Aorta (tissue), 5 donors: ENCODE data around the gene ALKBH5. TPM values are rescaled to one million over a fixed set of nuclear protein-coding genes. Genes with fewer than 3 reads are reported as not detected.

Experiments used
- ATAC-seq: fragments of 200-7000 bp; cut with Tn5 transposase; one replicate; pipeline ENCODE4 v1.9.1; 2022; ENCODE audit warnings: moderate library complexity; ENCODE audit not compliant: low FRiP score
- DNase-seq, 2 donors: peaks; one replicate each; pipeline ENCODE4 v3.0.0-alpha.2; 2020
- H3K27ac ChIP-seq, 2 donors: one replicate each; pipeline ENCODE4 v1.5.1; 2013; ENCODE audit warnings: low read length in 2 of 2, mild to moderate bottlenecking in 2 of 2, moderate library complexity in 2 of 2, control low read depth in 1 of 2, inconsistent platforms in 1 of 2, low read depth in 1 of 2
- H3K27me3 ChIP-seq, 2 donors: one replicate each; pipeline ENCODE4 v1.6.1; 2013; ENCODE audit warnings: control low read depth in 1 of 2, low read length in 1 of 2, mild to moderate bottlenecking in 1 of 2, moderate library complexity in 1 of 2; ENCODE audit not compliant: insufficient read depth in 2 of 2, control insufficient read depth in 1 of 2
- H3K36me3 ChIP-seq, 2 donors: one replicate each; pipeline ENCODE4 v1.6.1; 2013; ENCODE audit warnings: control low read depth in 1 of 2, low read length in 1 of 2, mild to moderate bottlenecking in 1 of 2; ENCODE audit not compliant: insufficient read depth in 2 of 2, control insufficient read depth in 1 of 2
- H3K4me1 ChIP-seq, 2 donors: one replicate each; pipeline ENCODE4 v1.6.1; 2013; ENCODE audit warnings: low read length in 2 of 2, control low read depth in 1 of 2, mild to moderate bottlenecking in 1 of 2, moderate library complexity in 1 of 2; ENCODE audit not compliant: insufficient read depth in 2 of 2, control insufficient read depth in 1 of 2
- H3K4me3 ChIP-seq, 2 donors: one replicate each; pipeline ENCODE4 v1.5.1; 2013; ENCODE audit warnings: low read length in 2 of 2, control low read depth in 1 of 2, mild to moderate bottlenecking in 1 of 2
- H3K9me3 ChIP-seq: one replicate; pipeline ENCODE4 v1.6.1; 2013; ENCODE audit warnings: mild to moderate bottlenecking, low read length; ENCODE audit not compliant: control insufficient read depth
- WGBS, 2 donors: extraction: QIAGEN DNeasy Blood & Tissue Kit; methylation state at CpG; one replicate each; pipeline ENCODE4 v1.1.7; 2013; 5-methylcytosine and 5-hydroxymethylcytosine counted together
- intact Hi-C, 2 donors: fragments of 100-400 bp; cut with DNase I; formaldehyde crosslinking; loops; one replicate each; pipeline versions ENCODE4 v1.14.2 to v1.15.0; 2022
- polyA plus RNA-seq, 2 donors: library from polyadenylated mRNA; stranded (reverse); fragments of 200-250 nt; gene quantifications; one replicate each; pipeline ENCODE4 v1.2.3, GENCODE V29; 2013
- total RNA-seq, 2 donors: library from RNA; stranded (reverse); fragmentation: NEBNext Ultra II Directional; extraction: Animal tissue kit (Norgen Biotek cat#: 25700); gene quantifications; one replicate each; pipeline ENCODE4 v1.2.1, GENCODE V29; 2021
- donor health status: healthy with polysubstance abuse.
- donor health status: Bipolar disorder and iron deficiency.
- donor health status: DM: no; HTN: no; CAD: no.
- donor health status: DM: no; HTN: no; CAD: no.
- donor health status: DM: yes; HTN: yes; CAD: no.

The ALKBH5 gene
- total and polyA plus RNA-seq, 4 donors: 33.0 to 114 (median 66.0) TPM

GRCh38 chr17:18247613-18248001 lies 64.0 kb downstream of the ALKBH5 start:
- no peak overlapping the region for H3K4me3 ChIP-seq
- no peak overlapping the region for H3K27ac ChIP-seq
- peaks cover 0 to 12% of the 10 kb centered on the region in 2 donors for H3K36me3 ChIP-seq
- WGBS, 2 donors: 75 to 80% methylated on average over 30 of the region's 30 CpGs
- DNase-seq (no peak), ATAC-seq (no peak)
- H3K27me3 ChIP-seq: no peaks in the 10 kb centered on the region
- no peaks in the 10 kb centered on the region for H3K9me3 ChIP-seq
- intact Hi-C loops: no loop called here
- H3K4me1 ChIP-seq: no peaks in the 10 kb centered on the region

DNA sequence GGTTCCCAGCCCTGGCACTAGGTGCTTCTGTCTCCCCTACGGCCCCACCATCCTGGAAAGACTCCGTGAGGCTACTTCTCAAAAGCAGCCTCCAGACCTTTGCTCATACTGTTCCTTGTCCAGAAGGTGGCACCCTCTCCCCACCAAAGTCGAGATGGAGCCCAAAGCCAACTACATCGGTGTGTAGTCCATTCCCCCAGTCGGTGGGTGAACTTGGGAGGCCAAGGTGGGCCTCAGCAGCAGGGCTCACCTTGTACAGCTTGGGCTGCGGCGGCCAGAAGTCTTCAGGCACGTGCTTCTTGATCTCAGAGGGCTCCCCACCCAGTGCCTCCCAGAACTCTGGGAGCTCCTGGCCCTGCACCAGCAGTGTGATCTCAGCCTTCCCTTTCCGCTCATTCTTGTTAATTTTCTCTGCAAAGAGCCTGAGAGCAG lies 64.7 kb downstream of the ALKBH5 start:
- H3K36me3 ChIP-seq: peaks cover 0 to 12% of the 10 kb centered on the region in 2 donors

GRCh38 chr17:18248811-18249210 lies 65.2 kb downstream of the ALKBH5 start:
- no peak for DNase-seq
- intact Hi-C loops: no loop called here
- Histone ChIP-seq H3K4me1 (no peaks in the 10 kb centered on the region), H3K4me3 (no peak overlapping the region), H3K36me3 (peaks cover 3 to 12% of the 10 kb centered on the region in 2 donors), H3K27ac (no peak overlapping the region), H3K27me3 (no peaks in the 10 kb centered on the region), H3K9me3 (no peaks in the 10 kb centered on the region)
- no peak for ATAC-seq
- 82 to 85% methylated on average over 7 of the region's 7 CpGs for WGBS, 2 donors

More for the DNA sequence above, 64.7 kb downstream of the ALKBH5 start:
- Histone ChIP-seq H3K9me3 (no peaks in the 10 kb centered on the region), H3K27ac (no peak overlapping the region), H3K4me1 (no peaks in the 10 kb centered on the region), H3K27me3 (no peaks in the 10 kb centered on the region), H3K4me3 (no peak overlapping the region)
- WGBS, 2 donors: 10 to 17% methylated on average over 9 of the region's 9 CpGs
- DNase-seq (no peak), ATAC-seq (peak; percentile 70)
- intact Hi-C loops: no loop called here

- 84 to 85% methylated on average over 9 of the region's 9 CpGs for WGBS, 2 donors
- ATAC-seq: no peak
- H3K4me3 ChIP-seq: no peak overlapping the region
- H3K9me3 ChIP-seq: no peaks in the 10 kb centered on the region
- no peaks in the 10 kb centered on the region for H3K4me1 ChIP-seq
- H3K27me3 ChIP-seq: no peaks in the 10 kb centered on the region
- H3K36me3 ChIP-seq: peaks cover 5 to 12% of the 10 kb centered on the region in 2 donors
- no peak overlapping the region for H3K27ac ChIP-seq
- intact Hi-C loops: no loop called here
- DNase-seq: no peak
These were observed 66.6 kb downstream of the ALKBH5 start for GRCh38 chr17:18250259-18250658.

DNA sequence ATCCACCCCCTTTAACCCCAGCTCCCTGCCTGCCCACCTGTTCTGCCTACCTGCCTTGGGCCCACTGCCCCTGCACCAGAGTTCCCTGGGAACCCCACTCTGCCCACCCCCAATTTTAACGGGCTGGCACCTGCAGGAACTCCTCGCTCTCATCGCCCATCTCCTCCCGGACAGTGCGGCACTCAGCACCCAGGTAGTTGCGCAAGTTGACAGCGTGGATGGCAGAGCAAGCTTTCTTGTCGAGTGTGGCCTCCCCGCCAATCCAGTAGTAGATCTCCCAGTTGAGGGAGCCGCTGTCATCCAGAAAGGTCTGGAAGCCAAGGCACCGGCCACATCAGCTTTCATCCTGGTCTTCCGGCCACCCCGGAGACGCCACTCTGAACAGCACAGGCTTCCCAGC lies 67.1 kb downstream of the ALKBH5 start:
- Histone ChIP-seq H3K27ac (no peak overlapping the region), H3K9me3 (no peaks in the 10 kb centered on the region), H3K27me3 (no peaks in the 10 kb centered on the region), H3K4me1 (no peaks in the 10 kb centered on the region), H3K4me3 (no peak overlapping the region), H3K36me3 (peaks cover 5 to 12% of the 10 kb centered on the region in 2 donors)
- 92 to 96% methylated on average over 14 of the region's 14 CpGs for WGBS, 2 donors
- intact Hi-C loops: no loop called here
- ATAC-seq: no peak
- DNase-seq: no peak

DNA sequence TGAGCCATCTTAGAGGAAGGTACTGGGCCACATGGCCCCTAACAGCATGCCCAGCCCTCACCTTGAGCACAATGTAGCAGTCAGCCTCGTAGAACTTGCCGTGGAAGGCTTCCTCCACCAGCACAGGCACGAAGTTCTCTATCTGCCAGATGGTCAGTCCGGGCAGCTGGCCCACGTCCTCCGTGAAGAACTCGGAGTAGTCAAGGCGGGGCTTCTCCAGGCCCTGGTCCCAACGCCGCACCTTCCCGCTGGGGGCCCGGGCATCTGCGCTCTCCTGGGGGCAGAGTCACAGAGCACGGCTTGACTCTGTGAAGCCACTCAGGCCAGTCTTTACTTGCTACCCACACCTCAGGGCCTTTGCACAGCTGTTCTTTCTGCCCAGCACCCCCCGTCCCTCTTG lies 67.6 kb downstream of the ALKBH5 start:
- H3K4me1 ChIP-seq: no peaks in the 10 kb centered on the region
- H3K9me3 ChIP-seq: no peaks in the 10 kb centered on the region
- no peak overlapping the region for H3K27ac ChIP-seq
- no peak for DNase-seq
- ATAC-seq: no peak
- 80 to 82% methylated on average over 15 of the region's 15 CpGs for WGBS, 2 donors
- peaks cover 5 to 12% of the 10 kb centered on the region in 2 donors for H3K36me3 ChIP-seq
- H3K4me3 ChIP-seq: no peak overlapping the region
- intact Hi-C loops: no loop called here
- H3K27me3 ChIP-seq: no peaks in the 10 kb centered on the region

- 85 to 89% methylated on average over 5 of the region's 5 CpGs for WGBS, 2 donors
- intact Hi-C loops: no loop called here
- Histone ChIP-seq H3K4me1 (no peaks in the 10 kb centered on the region), H3K27ac (no peak overlapping the region), H3K9me3 (no peaks in the 10 kb centered on the region), H3K36me3 (peaks cover 5 to 12% of the 10 kb centered on the region in 2 donors), H3K27me3 (no peaks in the 10 kb centered on the region), H3K4me3 (no peak overlapping the region)
- ATAC-seq (no peak), DNase-seq (no peak)
These were observed 68.5 kb downstream of the ALKBH5 start for GRCh38 chr17:18252160-18252559.

- Histone ChIP-seq H3K27me3 (no peaks in the 10 kb centered on the region), H3K9me3 (no peaks in the 10 kb centered on the region), H3K27ac (no peak overlapping the region), H3K4me3 (no peak overlapping the region), H3K4me1 (no peaks in the 10 kb centered on the region), H3K36me3 (peaks cover 5 to 11% of the 10 kb centered on the region in 2 donors)
- DNase-seq (no peak), ATAC-seq (no peak)
- 78 to 79% methylated on average over 16 of the region's 16 CpGs for WGBS, 2 donors
- intact Hi-C loops: no loop called here
These were observed 69.7 kb downstream of the ALKBH5 start for GRCh38 chr17:18253187-18253884.
